CD4-positive, alpha-beta T cell treated with Interleukin-17A for 4 hours (primary cell): Measurements from ENCODE around the gene ABL2.
"Not testable (repeated sequence)": the region's sequence is repeated elsewhere in the genome, so short reads cannot be mapped to it uniquely, and the experiment has no call there.

Experiments used
- DNase-seq: peaks from one replicate; pipeline ENCODE4 v3.0.0-alpha.2; 2020; ENCODE audit warnings: mixed read lengths

The ABL2 gene

GRCh38 chr1:179167955-179168354, 61.5 kb downstream of the ABL2 start:
- no peak for DNase-seq

- DNase-seq = no peak
Measured at GRCh38 chr1:179167418-179167777, 62.1 kb downstream of the ABL2 start.

GRCh38 chr1:179166663-179167417, 62.6 kb downstream of the ABL2 start:
- DNase-seq = no peak

GRCh38 chr1:179164494-179164893, 65.0 kb downstream of the ABL2 start:
- DNase-seq = no peak

- DNase-seq = no peak
Measured at GRCh38 chr1:179156708-179157107, 72.8 kb downstream of the ABL2 start.

GRCh38 chr1:179156026-179156425, 73.5 kb downstream of the ABL2 start:
- DNase-seq = no peak

- DNase-seq = no peak
Measured at GRCh38 chr1:179155615-179156014, 73.9 kb downstream of the ABL2 start.

- no peak for DNase-seq
Measured at GRCh38 chr1:179154437-179154836, 75.0 kb downstream of the ABL2 start.

- DNase-seq = no peak
Measured at GRCh38 chr1:179153217-179153616, 76.3 kb downstream of the ABL2 start.

- no peak for DNase-seq
Measured at GRCh38 chr1:179151908-179152682, 77.4 kb downstream of the ABL2 start.

GRCh38 chr1:179146911-179147310, 82.6 kb downstream of the ABL2 start:
- DNase-seq = no peak

GRCh38 chr1:179146476-179146875, 83.0 kb downstream of the ABL2 start:
- no peak for DNase-seq

- no peak for DNase-seq
Measured at GRCh38 chr1:179145521-179145920, 84.0 kb downstream of the ABL2 start.

- DNase-seq = no peak
Measured at GRCh38 chr1:179144626-179145025, 84.9 kb downstream of the ABL2 start.

GRCh38 chr1:179143322-179143721, 86.2 kb downstream of the ABL2 start:
- no peak for DNase-seq

GRCh38 chr1:179142889-179143299, 86.6 kb downstream of the ABL2 start:
- DNase-seq = no peak

- DNase-seq = peak; percentile 13
Measured at GRCh38 chr1:179141592-179142251, 87.8 kb downstream of the ABL2 start.

GRCh38 chr1:179138755-179139154, 90.7 kb downstream of the ABL2 start:
- not testable (repeated sequence) for DNase-seq

- no peak for DNase-seq
Measured at GRCh38 chr1:179137617-179138255, 91.7 kb downstream of the ABL2 start.

GRCh38 chr1:179135707-179136106, 93.8 kb downstream of the ABL2 start:
- not testable (repeated sequence) for DNase-seq

GRCh38 chr1:179135168-179135567, 94.3 kb downstream of the ABL2 start:
- not testable (repeated sequence) for DNase-seq

- peak; percentile 21 for DNase-seq
Measured at GRCh38 chr1:179129702-179130473, 99.6 kb downstream of the ABL2 start.
